Measurements from ENCODE around the gene INPP5D.

- TF ChIP-seq, protein P1, sequence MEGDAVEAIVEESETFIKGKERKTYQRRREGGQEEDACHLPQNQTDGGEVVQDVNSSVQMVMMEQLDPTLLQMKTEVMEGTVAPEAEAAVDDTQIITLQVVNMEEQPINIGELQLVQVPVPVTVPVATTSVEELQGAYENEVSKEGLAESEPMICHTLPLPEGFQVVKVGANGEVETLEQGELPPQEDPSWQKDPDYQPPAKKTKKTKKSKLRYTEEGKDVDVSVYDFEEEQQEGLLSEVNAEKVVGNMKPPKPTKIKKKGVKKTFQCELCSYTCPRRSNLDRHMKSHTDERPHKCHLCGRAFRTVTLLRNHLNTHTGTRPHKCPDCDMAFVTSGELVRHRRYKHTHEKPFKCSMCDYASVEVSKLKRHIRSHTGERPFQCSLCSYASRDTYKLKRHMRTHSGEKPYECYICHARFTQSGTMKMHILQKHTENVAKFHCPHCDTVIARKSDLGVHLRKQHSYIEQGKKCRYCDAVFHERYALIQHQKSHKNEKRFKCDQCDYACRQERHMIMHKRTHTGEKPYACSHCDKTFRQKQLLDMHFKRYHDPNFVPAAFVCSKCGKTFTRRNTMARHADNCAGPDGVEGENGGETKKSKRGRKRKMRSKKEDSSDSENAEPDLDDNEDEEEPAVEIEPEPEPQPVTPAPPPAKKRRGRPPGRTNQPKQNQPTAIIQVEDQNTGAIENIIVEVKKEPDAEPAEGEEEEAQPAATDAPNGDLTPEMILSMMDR (IDR thresholded peaks at IDR 0.05; ENCODE audit: insufficient read depth, low read length), result no peak
- TF ChIP-seq GABPA (IDR thresholded peaks at IDR 0.05; ENCODE audit: low read depth) (no peak), POLR2AphosphoS5 (IDR thresholded peaks at IDR 0.05; ENCODE audit: low read depth) (no peak), SPI1 (IDR thresholded peaks at IDR 0.05; ENCODE audit: borderline replicate concordance, low read depth) (no peak)
- TF ChIP-seq, protein P2, sequence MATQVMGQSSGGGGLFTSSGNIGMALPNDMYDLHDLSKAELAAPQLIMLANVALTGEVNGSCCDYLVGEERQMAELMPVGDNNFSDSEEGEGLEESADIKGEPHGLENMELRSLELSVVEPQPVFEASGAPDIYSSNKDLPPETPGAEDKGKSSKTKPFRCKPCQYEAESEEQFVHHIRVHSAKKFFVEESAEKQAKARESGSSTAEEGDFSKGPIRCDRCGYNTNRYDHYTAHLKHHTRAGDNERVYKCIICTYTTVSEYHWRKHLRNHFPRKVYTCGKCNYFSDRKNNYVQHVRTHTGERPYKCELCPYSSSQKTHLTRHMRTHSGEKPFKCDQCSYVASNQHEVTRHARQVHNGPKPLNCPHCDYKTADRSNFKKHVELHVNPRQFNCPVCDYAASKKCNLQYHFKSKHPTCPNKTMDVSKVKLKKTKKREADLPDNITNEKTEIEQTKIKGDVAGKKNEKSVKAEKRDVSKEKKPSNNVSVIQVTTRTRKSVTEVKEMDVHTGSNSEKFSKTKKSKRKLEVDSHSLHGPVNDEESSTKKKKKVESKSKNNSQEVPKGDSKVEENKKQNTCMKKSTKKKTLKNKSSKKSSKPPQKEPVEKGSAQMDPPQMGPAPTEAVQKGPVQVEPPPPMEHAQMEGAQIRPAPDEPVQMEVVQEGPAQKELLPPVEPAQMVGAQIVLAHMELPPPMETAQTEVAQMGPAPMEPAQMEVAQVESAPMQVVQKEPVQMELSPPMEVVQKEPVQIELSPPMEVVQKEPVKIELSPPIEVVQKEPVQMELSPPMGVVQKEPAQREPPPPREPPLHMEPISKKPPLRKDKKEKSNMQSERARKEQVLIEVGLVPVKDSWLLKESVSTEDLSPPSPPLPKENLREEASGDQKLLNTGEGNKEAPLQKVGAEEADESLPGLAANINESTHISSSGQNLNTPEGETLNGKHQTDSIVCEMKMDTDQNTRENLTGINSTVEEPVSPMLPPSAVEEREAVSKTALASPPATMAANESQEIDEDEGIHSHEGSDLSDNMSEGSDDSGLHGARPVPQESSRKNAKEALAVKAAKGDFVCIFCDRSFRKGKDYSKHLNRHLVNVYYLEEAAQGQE (IDR thresholded peaks at IDR 0.05; ENCODE audit: insufficient replicate concordance, low read depth), result no peak
Measured at GRCh38 chr2:233083782-233084181, 23.6 kb downstream of the INPP5D start.

Data from HL-60 (cell line).